H9 (cell line): ENCODE results near the gene CASTOR1. TPM values are rescaled to one million over a fixed set of nuclear protein-coding genes. Genes with fewer than 3 reads are reported as not detected.
A peak's percentile ranks its signal among the peaks of the same experiment; 100 is the strongest.

Experiments
- DNase-seq: peaks from one replicate; pipeline ENCODE4 v3.0.0-alpha.2; 2017
- H2AFZ ChIP-seq: one replicate; pipeline ENCODE4 v1.6.1; 2013; ENCODE audit warnings: mild to moderate bottlenecking, low read length, control low read depth, moderate library complexity
- H2AK5ac ChIP-seq: 2 replicates; pipeline ENCODE4 v1.6.1; 2013; ENCODE audit warnings: low read length, control low read depth, mixed read lengths; ENCODE audit not compliant: insufficient read length
- H2BK120ac ChIP-seq: one replicate; pipeline ENCODE4 v1.6.1; 2013; ENCODE audit warnings: low read depth, mild to moderate bottlenecking, low read length, control low read depth, inconsistent platforms; ENCODE audit not compliant: poor library complexity, severe bottlenecking
- H2BK12ac ChIP-seq: 2 replicates; pipeline ENCODE4 v1.6.1; 2013; ENCODE audit warnings: low read length, control low read depth, mixed read lengths, low read depth; ENCODE audit not compliant: insufficient read length
- H2BK15ac ChIP-seq: 2 replicates; pipeline ENCODE4 v1.6.1; 2013; ENCODE audit warnings: low read depth, low read length, control low read depth
- H2BK20ac ChIP-seq: one replicate; pipeline ENCODE4 v1.6.1; 2013; ENCODE audit warnings: low read depth, mild to moderate bottlenecking, low read length, control low read depth, inconsistent platforms; ENCODE audit not compliant: poor library complexity, severe bottlenecking
- H2BK5ac ChIP-seq: 2 replicates; pipeline ENCODE4 v1.6.1; 2013; ENCODE audit warnings: low read length, control low read depth, mixed read lengths; ENCODE audit not compliant: insufficient read length
- H3K14ac ChIP-seq: 2 replicates; pipeline ENCODE4 v1.6.1; 2013; ENCODE audit warnings: low read length, control low read depth; ENCODE audit not compliant: insufficient read depth
- H3K18ac ChIP-seq: 2 replicates; pipeline ENCODE4 v1.6.1; 2013; ENCODE audit warnings: low read depth, mild to moderate bottlenecking, mixed read lengths, low read length, control low read depth; ENCODE audit not compliant: insufficient read length
- H3K23ac ChIP-seq: 2 replicates; pipeline ENCODE4 v1.6.1; 2013; ENCODE audit warnings: low read length, control low read depth, mixed read lengths, low read depth; ENCODE audit not compliant: insufficient read length
- H3K23me2 ChIP-seq: 2 replicates; pipeline ENCODE4 v1.6.1; 2013; ENCODE audit warnings: low read depth, mild to moderate bottlenecking, mixed read lengths, low read length, control low read depth; ENCODE audit not compliant: insufficient read length, poor library complexity, severe bottlenecking
- H3K27ac ChIP-seq: 2 replicates; pipeline ENCODE4 v1.5.1; 2013; ENCODE audit warnings: low read length, control low read depth, mixed read lengths, low read depth; ENCODE audit not compliant: insufficient read length
- H3K27me3 ChIP-seq: 2 replicates; pipeline ENCODE4 v1.6.1; 2013; ENCODE audit warnings: low read length, control low read depth, inconsistent platforms; ENCODE audit not compliant: insufficient read depth
- H3K4ac ChIP-seq: 2 replicates; pipeline ENCODE4 v1.6.1; 2013; ENCODE audit warnings: low read depth, mild to moderate bottlenecking, control low read depth, inconsistent platforms, low read length, moderate library complexity
- H3K4me1 ChIP-seq: 2 replicates; pipeline ENCODE4 v1.6.1; 2013; ENCODE audit warnings: low read length, control low read depth, inconsistent platforms; ENCODE audit not compliant: insufficient read depth
- H3K4me2 ChIP-seq: 2 replicates; pipeline ENCODE4 v1.6.1; 2013; ENCODE audit warnings: low read length, control low read depth, mixed read lengths; ENCODE audit not compliant: insufficient read length, insufficient read depth
- H3K56ac ChIP-seq: 2 replicates; pipeline ENCODE4 v1.6.1; 2013; ENCODE audit warnings: low read depth, mild to moderate bottlenecking, mixed read lengths, low read length, control low read depth; ENCODE audit not compliant: insufficient read length
- H3K79me1 ChIP-seq: 2 replicates; pipeline ENCODE4 v1.6.1; 2013; ENCODE audit warnings: low read depth, mild to moderate bottlenecking, moderate library complexity, low read length, control low read depth, inconsistent platforms; ENCODE audit not compliant: insufficient read depth, poor library complexity, severe bottlenecking
- H3K79me2 ChIP-seq: 2 replicates; pipeline ENCODE4 v1.6.1; 2013; ENCODE audit warnings: low read length, control low read depth, inconsistent platforms; ENCODE audit not compliant: insufficient read depth
- H3K9ac ChIP-seq: 2 replicates; pipeline ENCODE4 v1.6.1; 2013; ENCODE audit warnings: low read length, control low read depth, mixed read lengths; ENCODE audit not compliant: insufficient read length; ENCODE audit errors: extremely low read depth
- H3K9me3 ChIP-seq: one replicate; pipeline ENCODE4 v1.6.1; 2013; ENCODE audit warnings: low read depth, low read length, inconsistent platforms; ENCODE audit not compliant: control insufficient read depth
- H3T11ph ChIP-seq: one replicate; pipeline ENCODE4 v1.6.1; 2013; ENCODE audit warnings: mild to moderate bottlenecking, low read length, control low read depth, inconsistent platforms
- H4K20me1 ChIP-seq: one replicate; pipeline ENCODE4 v1.6.1; 2013; ENCODE audit not compliant: control insufficient read depth, insufficient read length, insufficient read depth
- H4K5ac ChIP-seq: 2 replicates; pipeline ENCODE4 v1.6.1; 2013; ENCODE audit warnings: low read depth, mild to moderate bottlenecking, mixed read lengths, low read length, control low read depth; ENCODE audit not compliant: insufficient read length
- H4K8ac ChIP-seq: replicated peaks from 2 replicates; pipeline ENCODE4 v1.6.1; 2013; ENCODE audit warnings: low read length, control low read depth, mixed read lengths, low read depth; ENCODE audit not compliant: insufficient read length
- H4K91ac ChIP-seq: 2 replicates; pipeline ENCODE4 v1.6.1; 2013; ENCODE audit warnings: low read depth, mild to moderate bottlenecking, moderate library complexity, mixed read lengths, low read length, control low read depth; ENCODE audit not compliant: insufficient read length
- H3K27ac Mint-ChIP-seq, 3 experiments: 2 replicates in 2 of 3; 3 replicates in 1 of 3; pipeline ENCODE4 v1.8.0; 2020 to 2021; ENCODE audit warnings: mixed read lengths in 3 of 3, mild to moderate bottlenecking in 1 of 3, moderate library complexity in 1 of 3
- H3K27me3 Mint-ChIP-seq: 2 replicates; pipeline ENCODE4 v1.8.0; 2021; ENCODE audit warnings: low read depth, mild to moderate bottlenecking, moderate library complexity, mixed read lengths
- H3K36me3 Mint-ChIP-seq, 3 experiments: 2 replicates in 2 of 3; 3 replicates in 1 of 3; pipeline ENCODE4 v1.8.0; 2020 to 2021; ENCODE audit warnings: low read depth in 3 of 3, mixed read lengths in 3 of 3; ENCODE audit not compliant: insufficient read depth in 1 of 3
- H3K4me1 Mint-ChIP-seq, 2 experiments: 2 replicates each; pipeline ENCODE4 v1.8.0; 2020; ENCODE audit warnings: mixed read lengths in 2 of 2
- H3K4me3 Mint-ChIP-seq, 2 experiments: 2 replicates in 1 of 2; 3 replicates in 1 of 2; pipeline ENCODE4 v1.8.0; 2020 to 2021; ENCODE audit warnings: mild to moderate bottlenecking in 2 of 2, mixed read lengths in 2 of 2, moderate library complexity in 1 of 2
- H3K9me3 Mint-ChIP-seq, 2 experiments: 2 replicates in 1 of 2; 3 replicates in 1 of 2; pipeline ENCODE4 v1.8.0; 2020; ENCODE audit warnings: mild to moderate bottlenecking in 2 of 2, mixed read lengths in 2 of 2, moderate library complexity in 1 of 2
- WGBS: extraction: QIAGEN DNeasy Blood & Tissue Kit; methylation state at CpG from one replicate; pipeline ENCODE4 v1.1.7; 2013; ENCODE audit warnings: missing lambda C conversion rate, low lambda C conversion rate, mixed read lengths; ENCODE audit not compliant: insufficient read length; ENCODE audit errors: extremely low coverage; 5-methylcytosine and 5-hydroxymethylcytosine counted together
- total RNA-seq: library from RNA; stranded (reverse); gene quantifications from 2 replicates; pipeline ENCODE4 v1.2.1, GENCODE V29; 2021
- TF ChIP-seq, protein P1 (sequence below): fragments of 200-600 bp; sonication (generic); conservative IDR thresholded peaks from 3 replicates; pipeline ENCODE4 v1.8.0; 2021; ENCODE audit warnings: antibody characterized with exemption, mild to moderate bottlenecking

The CASTOR1 gene
- total RNA-seq, 1 experiment from 2014 or later, result 8.8 TPM

- H2BK15ac ChIP-seq, result no peak overlapping the region
- H2AFZ ChIP-seq, result no peak overlapping the region
- Mint-ChIP-seq H3K27ac (0 out of 7 replicates have a peak overlapping the region, but pooled peaks of 1 of the 3 experiments have one; percentile 44), H3K4me1 (peaks cover 29 to 32% of the 10 kb centered on the region in 2 experiments), H3K36me3 (peaks cover 0 to 20% (median 7%) of the 10 kb centered on the region in 3 experiments; a peak in 4 of 7 replicates), H3K27me3 (peaks cover 9% of the 10 kb centered on the region), H3K4me3 (no peak overlapping the region; a peak in 1 of 5 replicates), H3K9me3 (no peaks in the 10 kb centered on the region)
- no peaks in the 10 kb centered on the region for H3K27me3 ChIP-seq
- H2AK5ac ChIP-seq, result no peak overlapping the region
- no peak overlapping the region for H4K5ac ChIP-seq
- H3K9ac ChIP-seq, result no peak overlapping the region
- no peak overlapping the region for H2BK120ac ChIP-seq
- no peaks in the 10 kb centered on the region for H3K79me2 ChIP-seq
- no peak overlapping the region for H3K23ac ChIP-seq
- no peak overlapping the region for H2BK12ac ChIP-seq
- H4K91ac ChIP-seq, result no peak overlapping the region
- no peak overlapping the region for H4K8ac ChIP-seq
- no peak overlapping the region for H3K56ac ChIP-seq
- WGBS, result no CpG with 5 or more reads among the region's 10 CpGs
- H3K18ac ChIP-seq, result no peak overlapping the region
- peaks cover 9% of the 10 kb centered on the region for H3K23me2 ChIP-seq
- H2BK20ac ChIP-seq, result no peak overlapping the region
- H3K9me3 ChIP-seq, result no peaks in the 10 kb centered on the region
- no peak overlapping the region for H3K27ac ChIP-seq
- no peak overlapping the region for H3T11ph ChIP-seq
- no peaks in the 10 kb centered on the region for H3K4me1 ChIP-seq
- no peak overlapping the region for H2BK5ac ChIP-seq
- no peak overlapping the region for H3K4me2 ChIP-seq
- no peaks in the 10 kb centered on the region for H3K79me1 ChIP-seq
- peaks cover 3% of the 10 kb centered on the region for H4K20me1 ChIP-seq
- TF ChIP-seq, protein P1, sequence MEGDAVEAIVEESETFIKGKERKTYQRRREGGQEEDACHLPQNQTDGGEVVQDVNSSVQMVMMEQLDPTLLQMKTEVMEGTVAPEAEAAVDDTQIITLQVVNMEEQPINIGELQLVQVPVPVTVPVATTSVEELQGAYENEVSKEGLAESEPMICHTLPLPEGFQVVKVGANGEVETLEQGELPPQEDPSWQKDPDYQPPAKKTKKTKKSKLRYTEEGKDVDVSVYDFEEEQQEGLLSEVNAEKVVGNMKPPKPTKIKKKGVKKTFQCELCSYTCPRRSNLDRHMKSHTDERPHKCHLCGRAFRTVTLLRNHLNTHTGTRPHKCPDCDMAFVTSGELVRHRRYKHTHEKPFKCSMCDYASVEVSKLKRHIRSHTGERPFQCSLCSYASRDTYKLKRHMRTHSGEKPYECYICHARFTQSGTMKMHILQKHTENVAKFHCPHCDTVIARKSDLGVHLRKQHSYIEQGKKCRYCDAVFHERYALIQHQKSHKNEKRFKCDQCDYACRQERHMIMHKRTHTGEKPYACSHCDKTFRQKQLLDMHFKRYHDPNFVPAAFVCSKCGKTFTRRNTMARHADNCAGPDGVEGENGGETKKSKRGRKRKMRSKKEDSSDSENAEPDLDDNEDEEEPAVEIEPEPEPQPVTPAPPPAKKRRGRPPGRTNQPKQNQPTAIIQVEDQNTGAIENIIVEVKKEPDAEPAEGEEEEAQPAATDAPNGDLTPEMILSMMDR, result no peak
- H3K4ac ChIP-seq, result no peak overlapping the region
- H3K14ac ChIP-seq, result no peak overlapping the region
- DNase-seq, result no peak
Measured at GRCh38 chr22:30244066-30244465, 45.2 kb downstream of the CASTOR1 start.
